Measurements from ENCODE around the gene VWA8.
"Not testable (repeated sequence)": the region's sequence is repeated elsewhere in the genome, so short reads cannot be mapped to it uniquely, and the experiment has no call there.

GRCh38 chr13:41898411-41898810, 62.5 kb downstream of the VWA8 start:
- not testable (repeated sequence) for TF ChIP-seq CTCF (IDR thresholded peaks at IDR 0.05; ENCODE audit: low read depth, low read length); POLR2A (IDR thresholded peaks at IDR 0.05; ENCODE audit: extremely low read depth, insufficient read length)

Measured in NB4 (cell line).